Panc1 (cell line): Measurements from ENCODE around the gene CLDN7. TPM values are rescaled to one million over a fixed set of nuclear protein-coding genes. Genes with fewer than 3 reads are reported as not detected.
A peak's percentile ranks its signal among the peaks of the same experiment; 100 is the strongest.

Source experiments
- ATAC-seq: fragments of 200-7000 bp; cut with Tn5 transposase; 2 replicates; pipeline ENCODE4 v1.9.1; 2020; ENCODE audit warnings: mild to moderate bottlenecking, moderate library complexity
- BruUV-seq: library from RNA; stranded (reverse); fragments of 400-500 nt; replicated peaks from 2 replicates; lab custom pipeline; 2021; lab: Mats Ljungman, UMichigan
- CTCF ChIA-PET: fragments of 300-600 bp; sonication (Branson Sonifier 250); formaldehyde crosslinking; loops from one replicate; lab custom pipeline; 2022; ENCODE audit warnings: antibody characterized with exemption; lab: Charles Lee
- POLR2A ChIA-PET: fragments of 300-600 bp; sonication (Branson Sonifier 250); formaldehyde crosslinking; loops from one replicate; lab custom pipeline; 2022; ENCODE audit warnings: antibody characterized with exemption; lab: Charles Lee
- DNase-seq: peaks from one replicate; pipeline ENCODE4 v3.0.0-alpha.2; 2010; ENCODE audit warnings: low read depth, low spot score
- H3K27ac ChIP-seq: 2 replicates; pipeline ENCODE4 v1.5.1; 2011; ENCODE audit warnings: mild to moderate bottlenecking, low read length, inconsistent platforms
- H3K27me3 ChIP-seq: fragments of 200-500 bp; sonication (Bioruptor generic); 2 replicates; pipeline ENCODE4 v1.6.0; 2014; ENCODE audit warnings: low read length, inconsistent platforms; ENCODE audit not compliant: control insufficient read depth, insufficient read depth
- H3K36me3 ChIP-seq: fragments of 200-500 bp; sonication (Bioruptor generic); 2 replicates; pipeline ENCODE4 v1.5.1; 2014; ENCODE audit warnings: inconsistent platforms, mild to moderate bottlenecking, low read length, moderate library complexity; ENCODE audit not compliant: control insufficient read depth, insufficient read depth
- H3K4me1 ChIP-seq: 2 replicates; pipeline ENCODE4 v1.5.1; 2011; ENCODE audit warnings: inconsistent platforms, mild to moderate bottlenecking, low read length, moderate library complexity; ENCODE audit not compliant: control insufficient read depth, insufficient read depth
- H3K4me3 ChIP-seq, 2 experiments: 2 replicates each; pipeline ENCODE4 v1.5.1; 2011 to 2012; ENCODE audit warnings: low read depth in 2 of 2, low read length in 2 of 2, mild to moderate bottlenecking in 2 of 2, inconsistent platforms in 1 of 2, moderate library complexity in 1 of 2
- H3K9me3 ChIP-seq: fragments of 200-500 bp; sonication (Bioruptor generic); 2 replicates; pipeline ENCODE4 v1.5.1; 2014; ENCODE audit warnings: low read depth, mild to moderate bottlenecking, inconsistent platforms, low read length, moderate library complexity; ENCODE audit not compliant: control insufficient read depth, insufficient read depth
- CTCF ChIP-seq: fragments of 450-650 bp; IDR thresholded peaks from 2 replicates; pipeline ENCODE4 v1.5.1; 2017; ENCODE audit warnings: mild to moderate bottlenecking
- POLR2AphosphoS5 ChIP-seq: IDR thresholded peaks from 2 replicates; pipeline ENCODE4 v1.6.1; 2012; ENCODE audit warnings: mild to moderate bottlenecking, low read depth, low read length, moderate library complexity
- SIN3A ChIP-seq: IDR thresholded peaks from 2 replicates; pipeline ENCODE4 v1.6.1; 2012; ENCODE audit warnings: low read depth, mild to moderate bottlenecking, low read length, moderate library complexity, borderline replicate concordance; ENCODE audit not compliant: insufficient read depth
- TCF7L2 ChIP-seq: IDR thresholded peaks from 2 replicates; pipeline ENCODE4 v1.6.1; 2011; ENCODE audit warnings: mild to moderate bottlenecking, low read depth, low read length, inconsistent platforms
- in situ Hi-C: cut with HindIII; loops from 2 replicates; pipeline ENCODE4 v1.10.0; 2016; ENCODE audit warnings: low sequenced_read_pairs, low pct_unique_long_range_greater_than_20kb
- intact Hi-C: fragments of 100-400 bp; cut with micrococcal nuclease; formaldehyde crosslinking; loops from one replicate; pipeline ENCODE4 v1.10.0; 2022; ENCODE audit not compliant: unreplicated experiment
- total RNA-seq: library from RNA; stranded (reverse); gene quantifications from one replicate; pipeline ENCODE4 v1.2.1, GENCODE V29; 2021; ENCODE audit not compliant: unreplicated experiment
- TF ChIP-seq, protein P1 (sequence below), 2 experiments: IDR thresholded peaks; 2 replicates each; pipeline ENCODE4 v1.6.1; 2011 to 2012; ENCODE audit warnings: low read depth in 2 of 2, control low read depth in 1 of 2, low read length in 1 of 2, mild to moderate bottlenecking in 1 of 2, moderate library complexity in 1 of 2; ENCODE audit not compliant: insufficient read depth in 1 of 2

Gene CLDN7
- total RNA-seq, 1 experiment from 2014 or later, result 43.1 TPM

DNA sequence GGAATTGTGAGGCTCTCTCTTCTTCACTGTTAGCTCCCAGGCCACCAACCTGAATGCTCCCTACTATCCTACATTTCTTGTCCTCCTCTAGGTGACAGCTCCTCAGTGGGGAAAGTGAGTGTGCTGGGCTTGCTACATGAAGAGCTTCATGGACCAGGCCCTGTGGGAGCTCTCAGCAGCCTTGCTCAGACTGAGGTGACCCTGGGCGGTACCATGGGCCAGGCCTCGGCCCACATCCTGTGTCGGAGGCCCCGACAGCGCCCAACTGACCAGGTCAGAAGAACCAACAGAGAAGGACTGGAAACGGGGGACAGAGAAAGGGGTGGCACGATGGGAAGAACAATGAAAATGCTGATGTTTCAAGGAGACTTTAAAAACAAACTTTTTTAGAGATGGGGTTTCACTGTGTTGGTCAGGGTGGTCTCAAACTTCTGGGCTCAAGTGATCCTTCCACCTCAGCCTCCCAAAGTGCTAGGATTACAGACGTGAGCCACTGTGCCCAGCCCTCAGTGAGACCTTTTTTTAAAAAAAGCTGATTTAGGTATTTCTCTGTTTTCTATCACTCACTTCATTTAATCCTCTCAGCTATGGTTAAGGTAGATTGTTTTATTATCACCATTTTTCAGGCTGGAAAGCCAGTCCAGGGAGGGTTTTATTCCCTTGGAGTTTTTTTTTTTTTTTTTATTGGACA, 5.4 kb downstream of the CLDN7 start:
- Histone ChIP-seq H3K27me3 (no peaks in the 10 kb centered on the region), H3K9me3 (no peaks in the 10 kb centered on the region), H3K4me1 (peaks cover 14% of the 10 kb centered on the region), H3K36me3 (peaks cover 6% of the 10 kb centered on the region), H3K4me3 (no peak overlapping the region), H3K27ac (no peak overlapping the region)
- intact Hi-C loops (no loop called here), in situ Hi-C loops (no loop called here)
- no peak for ATAC-seq
- CTCF ChIA-PET, result no interaction called here
- BruUV-seq, result no TSS peak
- POLR2A ChIA-PET, result no interaction called here
- DNase-seq, result no peak
- TF ChIP-seq SIN3A, result no peak
- no peak for TF ChIP-seq CTCF

DNA sequence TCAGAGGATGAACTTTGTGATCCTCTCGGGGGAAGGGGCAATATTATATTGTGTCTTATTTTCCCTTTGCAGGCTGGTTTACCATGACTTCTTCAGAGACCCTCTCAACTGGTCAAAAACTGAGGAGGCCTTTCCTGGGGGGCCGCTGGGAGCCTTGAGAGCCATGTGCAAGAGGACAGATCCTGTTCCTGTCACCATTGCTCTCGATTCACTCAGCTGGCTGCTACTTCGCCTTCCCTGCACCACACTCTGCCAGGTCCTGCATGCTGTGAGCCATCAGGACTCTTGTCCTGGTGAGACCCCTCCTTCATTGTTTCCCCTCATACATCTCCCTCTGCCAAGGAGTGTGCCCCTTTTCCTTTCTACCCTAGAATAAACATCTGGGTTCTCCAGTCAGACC, 7.8 kb downstream of the CLDN7 start:
- Histone ChIP-seq H3K36me3 (peaks cover 6% of the 10 kb centered on the region), H3K4me1 (peaks cover 7% of the 10 kb centered on the region), H3K27me3 (no peaks in the 10 kb centered on the region), H3K27ac (no peak overlapping the region), H3K4me3 (no peak overlapping the region), H3K9me3 (no peaks in the 10 kb centered on the region)
- in situ Hi-C loops, result no loop called here
- DNase-seq, result no peak
- ChIA-PET POLR2A (no interaction called here), CTCF (interaction anchor here (0.7 kb wide), 1 partner anchor 17 kb away, joined by 4 read pairs; no protein-coding TSS in a partner anchor)
- intact Hi-C loops, result no loop called here
- TF ChIP-seq, protein P1, sequence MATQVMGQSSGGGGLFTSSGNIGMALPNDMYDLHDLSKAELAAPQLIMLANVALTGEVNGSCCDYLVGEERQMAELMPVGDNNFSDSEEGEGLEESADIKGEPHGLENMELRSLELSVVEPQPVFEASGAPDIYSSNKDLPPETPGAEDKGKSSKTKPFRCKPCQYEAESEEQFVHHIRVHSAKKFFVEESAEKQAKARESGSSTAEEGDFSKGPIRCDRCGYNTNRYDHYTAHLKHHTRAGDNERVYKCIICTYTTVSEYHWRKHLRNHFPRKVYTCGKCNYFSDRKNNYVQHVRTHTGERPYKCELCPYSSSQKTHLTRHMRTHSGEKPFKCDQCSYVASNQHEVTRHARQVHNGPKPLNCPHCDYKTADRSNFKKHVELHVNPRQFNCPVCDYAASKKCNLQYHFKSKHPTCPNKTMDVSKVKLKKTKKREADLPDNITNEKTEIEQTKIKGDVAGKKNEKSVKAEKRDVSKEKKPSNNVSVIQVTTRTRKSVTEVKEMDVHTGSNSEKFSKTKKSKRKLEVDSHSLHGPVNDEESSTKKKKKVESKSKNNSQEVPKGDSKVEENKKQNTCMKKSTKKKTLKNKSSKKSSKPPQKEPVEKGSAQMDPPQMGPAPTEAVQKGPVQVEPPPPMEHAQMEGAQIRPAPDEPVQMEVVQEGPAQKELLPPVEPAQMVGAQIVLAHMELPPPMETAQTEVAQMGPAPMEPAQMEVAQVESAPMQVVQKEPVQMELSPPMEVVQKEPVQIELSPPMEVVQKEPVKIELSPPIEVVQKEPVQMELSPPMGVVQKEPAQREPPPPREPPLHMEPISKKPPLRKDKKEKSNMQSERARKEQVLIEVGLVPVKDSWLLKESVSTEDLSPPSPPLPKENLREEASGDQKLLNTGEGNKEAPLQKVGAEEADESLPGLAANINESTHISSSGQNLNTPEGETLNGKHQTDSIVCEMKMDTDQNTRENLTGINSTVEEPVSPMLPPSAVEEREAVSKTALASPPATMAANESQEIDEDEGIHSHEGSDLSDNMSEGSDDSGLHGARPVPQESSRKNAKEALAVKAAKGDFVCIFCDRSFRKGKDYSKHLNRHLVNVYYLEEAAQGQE (IDR thresholded peaks at IDR 0.05; ENCODE audit: insufficient read depth in 1 of 2, low read depth in 2 of 2, low read length in 1 of 2), result no peak
- no peak for TF ChIP-seq POLR2AphosphoS5
- TF ChIP-seq TCF7L2, result no peak
- TF ChIP-seq SIN3A, result no peak
- BruUV-seq, result no TSS peak
- ATAC-seq, result no peak

DNA sequence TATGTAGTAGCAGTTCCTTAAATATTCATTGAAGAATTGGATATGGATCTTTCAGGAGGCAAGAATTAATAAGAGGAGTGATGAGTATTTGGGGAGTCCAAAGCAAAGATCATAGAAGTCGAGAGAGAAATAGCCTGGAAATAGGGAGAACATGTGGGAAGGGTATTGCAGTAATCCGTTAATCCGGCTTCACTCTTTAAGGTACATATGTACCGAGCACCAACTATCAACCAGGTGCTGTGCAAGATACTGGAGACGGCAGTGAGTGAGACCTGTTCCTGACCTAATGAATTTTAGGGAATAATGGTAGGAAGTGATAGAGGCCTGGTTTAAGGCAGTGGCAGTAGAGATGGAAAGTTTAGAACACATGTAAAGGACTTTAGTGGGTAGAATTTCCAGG, 9.2 kb downstream of the CLDN7 start:
- H3K27me3 ChIP-seq, result no peaks in the 10 kb centered on the region
- no peaks in the 10 kb centered on the region for H3K9me3 ChIP-seq
- in situ Hi-C loops, result no loop called here
- H3K36me3 ChIP-seq, result peaks cover 6% of the 10 kb centered on the region
- intact Hi-C loops, result no loop called here
- no peak for DNase-seq
- ATAC-seq, result no peak
- no peak for TF ChIP-seq CTCF
- TF ChIP-seq SIN3A, result no peak
- TF ChIP-seq, protein P1 (IDR thresholded peaks at IDR 0.05; ENCODE audit: insufficient read depth in 1 of 2, low read depth in 2 of 2, low read length in 1 of 2), result no peak
- TF ChIP-seq TCF7L2, result no peak
- no peak for TF ChIP-seq POLR2AphosphoS5
- peak overlapping the region; percentile 92 for H3K27ac ChIP-seq
- H3K4me1 ChIP-seq, result peaks cover 16% of the 10 kb centered on the region
- H3K4me3 ChIP-seq, result peak overlapping the region; percentile 72 to 80
- ChIA-PET POLR2A (no interaction called here), CTCF (no interaction called here)
- BruUV-seq, result TSS peak; percentile 90
